NCI-H774 (cell line): ENCODE results near the gene FUS.

Source experiments
- DNase-seq: peaks from one replicate; lab custom pipeline; 2025; lab: John Stamatoyannopoulos, UW

Gene FUS

GRCh38 chr16:31202414-31203375 is 22.8 kb downstream of the FUS start, which contains the start of gene PYCARD:
TSS of gene PYCARD (minus strand) at chr16:31202760. CDS start at chr16:31202690, 70 bp downstream.
- no peak for DNase-seq

- no peak for DNase-seq
Measured at GRCh38 chr16:31204871-31205666, 25.1 kb downstream of the FUS start.

- no peak for DNase-seq
Measured at GRCh38 chr16:31206776-31207175, 26.8 kb downstream of the FUS start.

GRCh38 chr16:31213342-31213741 is 33.4 kb downstream of the FUS start:
- no peak for DNase-seq

GRCh38 chr16:31213877-31214707 is 34.2 kb downstream of the FUS start, which contains the start of gene TRIM72:
TSS of gene TRIM72 (plus strand) at chr16:31214119. CDS start at chr16:31214739, 620 bp downstream.
- no peak for DNase-seq

- DNase-seq = no peak
Measured at GRCh38 chr16:31214708-31215286, 34.9 kb downstream of the FUS start.

- DNase-seq = no peak
Measured at GRCh38 chr16:31215287-31216162, 35.6 kb downstream of the FUS start.

GRCh38 chr16:31216422-31217135 is 36.6 kb downstream of the FUS start, which contains the start of gene PYDC1:
TSS of gene PYDC1 (minus strand) at chr16:31217135. CDS start at chr16:31217028, 107 bp downstream.
- no peak for DNase-seq

- no peak for DNase-seq
Measured at GRCh38 chr16:31217136-31217530, 37.2 kb downstream of the FUS start.

GRCh38 chr16:31219154-31219741 is 39.3 kb downstream of the FUS start:
- DNase-seq = no peak

GRCh38 chr16:31221357-31222160 is 41.6 kb downstream of the FUS start:
- no peak for DNase-seq

- DNase-seq = no peak
Measured at GRCh38 chr16:31223044-31223443, 43.1 kb downstream of the FUS start.

- no peak for DNase-seq
Measured at GRCh38 chr16:31224092-31224955, 44.4 kb downstream of the FUS start.

GRCh38 chr16:31225193-31225592 is 45.3 kb downstream of the FUS start:
- no peak for DNase-seq

- DNase-seq = no peak
Measured at GRCh38 chr16:31228206-31228605, 48.3 kb downstream of the FUS start.

GRCh38 chr16:31229501-31229900 is 49.6 kb downstream of the FUS start:
- no peak for DNase-seq

- DNase-seq = no peak
Measured at GRCh38 chr16:31238041-31238440, 58.1 kb downstream of the FUS start.
